Middle frontal gyrus (tissue), 1 donor: ENCODE data around the gene TNPO1.
"Not testable (repeated sequence)": the region's sequence is repeated elsewhere in the genome, so short reads cannot be mapped to it uniquely, and the experiment has no call there.

Experiments used
- DNase-seq: peaks from one replicate; pipeline ENCODE4 v3.0.0-alpha.2; 2015; ENCODE audit warnings: low spot score; ENCODE audit errors: extremely low spot score

Gene TNPO1

DNA sequence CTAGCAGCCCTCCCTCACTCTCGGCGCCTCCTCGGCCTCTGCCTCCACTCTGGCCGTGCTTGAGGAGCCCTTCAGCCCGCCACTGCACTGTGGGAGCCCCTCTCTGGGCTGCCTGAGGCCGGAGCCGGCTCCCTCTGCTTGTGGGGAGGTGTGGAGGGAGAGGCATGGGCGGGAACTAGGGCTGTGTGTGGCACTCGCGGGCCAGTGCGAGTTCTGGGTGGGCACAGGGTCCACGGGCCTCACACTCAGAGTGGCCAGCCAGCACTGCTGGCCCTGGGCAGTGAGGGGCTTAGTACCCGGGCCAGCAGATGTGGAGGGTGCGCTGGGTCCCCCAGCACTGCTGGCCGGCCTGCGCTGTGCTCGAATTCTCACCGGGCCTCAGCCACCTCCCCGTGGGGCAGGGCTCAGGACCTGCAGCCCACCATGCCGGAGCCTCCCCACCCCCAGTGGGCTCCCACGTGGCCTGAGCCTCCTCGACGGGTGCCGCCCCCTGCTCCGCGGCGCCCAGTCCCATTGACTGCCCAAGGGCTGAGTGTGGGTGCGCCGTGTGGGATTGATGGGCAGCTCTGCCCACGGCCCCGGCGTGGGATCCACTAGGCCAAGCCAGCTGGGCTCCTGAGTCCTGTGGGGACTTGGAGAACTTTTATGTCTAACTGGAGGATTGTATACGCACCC lies 109.0 kb downstream of the TNPO1 start:
- no peak for DNase-seq

DNA sequence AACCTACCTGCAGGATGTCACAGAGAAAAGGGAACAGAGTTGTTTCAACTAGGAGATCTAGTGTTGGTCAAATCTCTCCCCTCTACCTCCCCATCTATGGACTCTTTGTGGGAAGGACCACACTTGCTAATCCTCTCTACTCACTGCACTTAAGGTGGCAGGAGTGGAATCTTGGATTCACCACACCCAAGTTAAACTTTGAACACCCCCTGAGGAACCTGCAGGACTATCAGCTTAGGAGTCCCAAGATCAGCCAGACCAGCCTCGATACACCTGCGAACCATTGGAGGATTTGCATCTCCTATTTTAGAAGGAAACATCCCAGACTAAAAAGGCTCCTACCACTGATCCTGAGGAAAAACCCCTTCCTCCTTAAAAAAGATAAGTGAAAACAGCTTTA lies 116.2 kb downstream of the TNPO1 start:
- DNase-seq: not testable (repeated sequence)

DNA sequence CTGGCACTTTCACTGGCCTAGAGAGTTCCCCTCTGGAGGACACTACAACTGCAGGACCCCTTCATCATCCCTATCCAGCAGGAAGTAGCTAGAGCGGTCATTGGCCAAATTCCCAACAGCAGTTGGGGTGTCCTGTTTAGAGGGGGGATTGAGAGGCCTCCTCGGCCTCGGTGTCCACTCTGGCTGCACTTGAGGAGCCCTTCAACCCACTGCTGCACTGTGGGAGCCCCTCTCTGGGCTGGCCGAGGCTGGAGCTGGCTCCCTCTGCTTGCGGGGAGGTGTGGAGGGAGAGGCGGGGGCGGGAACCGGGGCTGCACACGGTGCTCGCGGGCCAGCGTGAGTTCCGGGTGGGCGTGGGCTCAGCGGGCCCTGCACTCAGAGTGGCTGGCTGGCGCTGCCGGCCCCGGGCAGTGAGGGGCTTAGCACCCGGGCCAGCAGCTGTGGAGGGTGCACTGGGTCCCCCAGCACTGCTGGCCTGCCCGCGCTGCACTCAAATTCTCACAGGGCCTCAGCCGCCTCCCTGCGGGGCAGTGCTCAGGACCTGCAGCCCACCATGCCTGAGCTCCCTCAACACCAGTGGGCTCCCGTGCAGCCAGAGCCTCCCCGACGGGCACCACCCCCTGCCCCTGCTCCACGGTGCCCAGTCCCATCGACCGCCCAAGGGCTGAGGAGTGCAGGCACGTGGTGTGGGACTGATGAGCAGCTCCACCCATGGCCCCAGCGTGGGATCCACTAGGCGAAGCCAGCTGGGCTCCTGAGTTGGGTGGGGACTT lies 118.7 kb downstream of the TNPO1 start:
- DNase-seq: not testable (repeated sequence)

DNA sequence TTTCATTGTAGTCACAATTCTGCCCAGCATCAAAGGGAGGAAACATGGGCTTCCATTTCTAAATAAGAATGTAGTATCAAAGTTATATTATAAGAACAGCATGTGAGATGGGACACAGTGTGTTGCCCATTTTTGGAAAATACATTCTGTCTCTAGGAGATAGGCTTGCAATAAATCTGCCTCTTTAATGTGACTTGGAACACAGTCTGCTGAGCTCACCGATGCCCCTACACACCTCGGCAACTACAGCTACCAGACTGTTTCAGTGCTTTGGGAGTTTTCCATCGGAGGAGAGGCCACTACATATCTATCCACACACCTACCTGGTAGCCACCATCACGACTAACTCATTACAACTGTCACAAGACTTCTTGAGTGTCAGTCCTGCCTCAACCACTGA lies 120.4 kb downstream of the TNPO1 start:
- no peak for DNase-seq

DNA sequence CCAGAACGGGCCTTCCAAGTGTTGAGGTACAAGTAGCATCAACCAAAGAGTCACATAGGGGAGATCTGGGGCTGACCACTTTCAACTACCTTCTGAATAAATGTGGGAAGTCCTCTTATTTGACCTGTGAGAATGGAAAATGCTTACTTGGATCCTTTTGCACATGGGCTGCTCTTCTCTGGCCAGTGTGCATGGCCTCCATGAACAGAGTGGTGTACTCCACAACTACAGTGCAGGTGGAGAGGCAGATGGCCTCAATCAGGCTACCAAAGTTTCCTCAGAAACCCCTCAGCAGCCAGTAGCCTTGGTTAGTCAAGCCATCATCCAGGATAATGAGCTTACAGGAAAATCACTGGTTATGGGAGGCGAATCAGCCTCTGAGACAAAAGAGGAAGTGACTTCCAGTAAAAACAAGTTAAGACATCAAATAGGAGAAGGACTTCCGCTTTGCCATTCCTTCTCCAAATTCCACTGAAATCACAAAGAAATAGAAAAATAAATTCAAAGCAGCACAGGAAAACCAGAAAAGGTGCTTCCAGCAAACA lies 121.1 kb downstream of the TNPO1 start:
- DNase-seq: no peak

DNA sequence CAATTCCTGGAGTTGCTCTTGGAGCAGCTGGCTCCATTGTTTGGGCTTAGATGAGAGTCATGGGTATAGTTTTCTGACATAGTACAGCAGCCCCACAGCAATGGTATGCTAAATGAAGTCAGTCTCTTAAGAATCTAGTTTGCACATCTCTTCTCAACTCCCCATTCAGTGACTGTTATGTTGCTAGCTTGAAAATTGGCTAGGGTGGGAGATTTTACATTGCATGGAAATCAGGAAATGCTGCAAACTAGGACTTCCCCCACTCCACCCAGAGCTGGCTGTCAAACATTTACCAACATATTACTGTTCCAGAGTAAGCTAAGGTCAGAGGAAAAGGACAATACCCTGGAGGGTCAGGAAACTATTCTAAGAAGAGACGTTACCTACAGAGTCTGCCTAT lies 121.7 kb downstream of the TNPO1 start:
- no peak for DNase-seq

DNA sequence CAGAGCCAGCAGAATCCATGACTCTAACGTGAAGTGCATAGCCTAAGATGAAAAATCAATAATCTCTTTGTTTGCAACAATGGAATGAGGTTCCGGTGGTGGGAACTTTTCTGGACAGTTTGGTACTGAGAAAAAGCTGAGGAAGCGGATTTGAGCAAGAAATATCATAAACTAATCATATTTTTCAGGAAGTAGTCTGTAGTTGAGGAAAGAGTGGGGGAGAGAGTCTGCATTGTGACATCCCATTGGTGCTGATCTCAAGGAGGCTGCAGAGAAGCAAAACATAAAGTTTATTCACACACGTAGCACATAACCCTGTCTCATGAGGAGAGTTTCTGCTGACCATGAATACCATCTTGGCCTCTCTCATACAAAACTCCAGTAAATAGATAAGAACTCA lies 123.6 kb downstream of the TNPO1 start:
- no peak for DNase-seq

DNA sequence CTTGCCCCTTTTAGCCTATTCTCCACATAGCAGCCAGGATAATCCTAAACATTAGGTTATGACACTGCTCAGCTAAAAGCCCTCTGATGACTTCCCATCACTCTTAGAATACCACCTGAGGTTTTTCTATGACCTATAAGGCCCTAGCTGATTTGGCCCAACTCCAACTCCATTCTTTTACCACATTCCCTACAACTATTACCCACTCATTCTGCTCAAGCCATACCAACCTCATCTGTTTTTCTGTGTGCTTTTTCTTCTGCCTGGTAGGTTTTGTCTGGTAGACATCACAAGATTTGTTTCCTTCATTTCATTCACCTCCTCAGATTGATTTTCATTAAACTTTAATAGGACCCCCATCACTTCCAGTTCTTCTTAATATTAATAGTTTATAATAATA lies 126.8 kb downstream of the TNPO1 start:
- DNase-seq: no peak

DNA sequence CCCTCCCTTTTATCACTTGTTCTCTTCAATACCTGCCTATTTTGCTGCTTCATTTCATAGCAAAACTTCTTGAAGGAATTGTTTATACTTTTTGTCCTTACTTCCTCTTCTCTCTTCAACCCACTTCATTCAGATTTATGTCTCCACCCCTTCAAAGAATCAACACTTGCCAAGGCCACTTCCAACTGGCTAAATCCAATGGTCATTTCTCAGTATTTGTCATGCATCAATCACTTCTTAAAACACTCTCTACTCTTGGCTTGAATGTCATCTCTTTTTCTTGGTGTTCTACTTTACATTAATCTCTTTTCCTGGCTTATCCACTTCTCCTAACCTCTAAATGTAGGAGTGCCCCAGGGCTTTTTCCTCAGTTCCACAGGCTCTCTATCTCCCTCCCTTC lies 131.0 kb downstream of the TNPO1 start:
- no peak for DNase-seq

DNA sequence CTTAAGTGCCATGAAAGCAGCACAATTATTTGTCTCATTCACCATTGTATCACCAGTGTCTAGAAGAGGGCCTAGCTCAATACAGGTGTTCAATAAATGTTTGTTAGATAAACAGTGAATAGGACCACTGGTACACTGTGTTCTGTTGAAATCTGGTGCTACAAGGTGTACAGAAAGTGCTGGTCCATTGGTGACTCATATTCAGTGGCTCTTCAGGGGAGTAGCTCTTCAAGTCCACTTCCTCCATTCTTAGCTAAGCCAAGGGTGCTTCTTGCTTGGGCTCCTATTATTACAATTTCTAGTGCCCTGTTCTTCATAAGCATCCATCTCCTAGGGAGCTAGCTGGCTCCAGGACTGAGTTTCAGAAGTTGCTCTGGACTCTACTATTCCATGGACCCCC lies 133.0 kb downstream of the TNPO1 start:
- DNase-seq: no peak

DNA sequence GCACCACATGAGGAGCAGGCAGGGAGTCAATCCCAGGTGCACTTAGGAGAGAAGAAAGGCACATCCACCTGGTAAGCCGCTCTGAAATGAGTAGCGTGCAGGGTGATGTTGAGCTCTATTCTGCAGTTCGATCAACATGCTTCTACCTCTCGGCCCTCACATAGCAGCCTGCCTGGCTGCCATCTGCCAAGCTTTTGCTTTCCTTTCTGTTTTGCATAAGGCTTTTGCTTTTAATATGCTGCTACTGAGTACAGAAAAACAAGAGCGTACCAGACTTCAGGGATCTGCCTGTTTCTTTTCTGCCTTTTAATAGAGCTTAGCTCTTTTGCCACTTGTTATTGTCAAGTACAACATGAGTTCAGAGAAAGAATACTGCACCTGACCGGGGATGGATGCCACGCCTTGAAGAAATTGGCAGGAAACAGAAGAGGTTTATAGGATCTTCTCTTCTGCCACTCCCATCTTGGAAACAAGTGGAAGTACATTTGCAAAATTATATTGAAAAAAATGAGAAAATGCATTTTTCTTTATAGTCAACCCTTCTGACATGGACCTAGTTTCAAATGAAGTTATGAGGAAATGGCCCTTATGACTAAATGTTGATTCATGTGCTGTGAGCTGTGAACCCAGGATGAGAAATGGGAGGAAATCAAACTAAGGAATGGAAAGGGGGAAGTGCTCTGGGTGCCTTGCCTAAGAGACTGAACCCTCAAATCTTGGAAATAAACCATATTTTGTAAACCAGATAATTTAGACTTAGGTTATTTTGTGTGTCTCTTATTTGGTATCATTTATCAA lies 135.4 kb downstream of the TNPO1 start:
- no peak for DNase-seq

DNA sequence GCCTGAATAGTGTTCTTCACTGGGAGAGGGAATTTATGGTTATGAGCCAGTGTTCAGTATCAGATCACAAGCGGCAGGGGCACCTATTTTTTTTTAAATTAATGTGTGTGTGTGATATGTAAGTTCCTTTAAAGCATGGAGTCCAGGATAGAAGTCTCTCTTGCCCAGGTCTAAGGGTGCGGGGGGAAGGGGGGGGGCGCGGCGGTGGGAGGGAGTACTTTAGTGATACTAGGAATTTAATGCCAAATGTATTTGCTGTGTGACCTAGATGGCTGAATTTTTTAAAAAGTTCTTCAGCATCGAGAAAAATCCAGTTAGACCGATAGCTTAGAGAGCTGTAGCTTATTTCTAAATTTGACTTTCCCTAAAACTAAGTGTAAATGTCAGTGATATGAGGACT lies 137.9 kb downstream of the TNPO1 start:
- no peak for DNase-seq

DNA sequence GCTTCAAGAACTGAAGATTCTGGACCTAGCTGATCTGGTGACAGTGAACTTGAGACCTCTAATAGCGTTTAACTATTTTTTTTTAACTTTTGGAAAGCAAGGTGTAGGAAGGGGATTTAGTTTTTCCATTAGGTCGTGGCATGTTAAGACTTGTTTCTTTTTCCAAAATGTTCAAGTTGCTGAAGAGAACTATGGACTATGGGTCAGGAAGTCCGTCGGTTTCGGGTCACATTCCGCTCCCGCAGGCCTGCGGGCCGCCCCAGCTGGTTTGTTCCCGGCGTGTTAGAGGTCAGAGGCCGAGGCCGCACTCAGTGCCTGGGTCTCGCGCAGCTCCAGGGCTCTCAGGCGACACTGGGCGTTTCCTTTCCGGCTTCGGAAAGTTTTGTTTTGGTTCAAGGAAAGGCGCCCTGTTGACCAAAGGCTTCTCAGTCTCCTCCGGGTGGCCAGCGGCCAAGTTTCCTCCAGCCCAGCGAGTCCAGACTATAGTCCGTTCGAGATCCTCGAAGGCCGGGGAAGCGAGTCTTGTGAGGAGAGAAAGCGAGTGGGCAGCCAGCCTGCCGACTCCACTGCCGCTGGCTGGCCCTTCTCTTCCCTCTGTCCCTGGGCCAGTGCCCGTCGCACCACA lies 138.8 kb downstream of the TNPO1 start:
- no peak for DNase-seq

DNA sequence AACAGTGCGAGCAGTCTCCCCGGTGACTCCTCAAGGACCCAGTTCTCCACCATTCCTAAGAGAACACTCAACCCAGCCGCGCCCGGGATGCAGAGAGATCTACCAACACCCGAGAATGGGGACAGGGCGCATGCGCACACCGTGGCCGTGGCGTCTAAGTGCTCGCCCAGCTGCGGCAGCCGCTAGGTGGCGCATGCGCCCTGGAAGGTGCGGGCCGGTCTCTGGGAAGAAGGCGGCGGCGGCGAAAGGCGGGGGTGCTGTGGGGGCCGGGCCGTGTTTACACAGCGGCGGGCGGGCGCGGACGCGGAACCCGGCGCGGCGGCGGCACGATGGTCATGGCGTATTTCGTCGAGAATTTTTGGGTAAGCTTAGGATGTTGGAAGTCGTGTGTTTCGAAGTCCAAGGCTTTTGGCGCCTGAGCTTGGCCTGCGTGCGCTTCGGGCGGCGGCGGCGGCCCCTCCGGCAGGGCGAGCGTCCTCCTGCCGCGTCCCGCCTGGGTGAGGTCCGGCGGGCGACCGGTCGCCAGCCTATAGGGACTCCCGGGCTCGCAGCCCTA lies 139.4 kb downstream of the TNPO1 start, which contains the start of gene FCHO2:
Gene FCHO2 (plus strand): TSS at position 274 of the 556 bp plus-strand sequence. CDS start 56 bp downstream, at position 330.
- DNase-seq: peak; percentile 98

DNA sequence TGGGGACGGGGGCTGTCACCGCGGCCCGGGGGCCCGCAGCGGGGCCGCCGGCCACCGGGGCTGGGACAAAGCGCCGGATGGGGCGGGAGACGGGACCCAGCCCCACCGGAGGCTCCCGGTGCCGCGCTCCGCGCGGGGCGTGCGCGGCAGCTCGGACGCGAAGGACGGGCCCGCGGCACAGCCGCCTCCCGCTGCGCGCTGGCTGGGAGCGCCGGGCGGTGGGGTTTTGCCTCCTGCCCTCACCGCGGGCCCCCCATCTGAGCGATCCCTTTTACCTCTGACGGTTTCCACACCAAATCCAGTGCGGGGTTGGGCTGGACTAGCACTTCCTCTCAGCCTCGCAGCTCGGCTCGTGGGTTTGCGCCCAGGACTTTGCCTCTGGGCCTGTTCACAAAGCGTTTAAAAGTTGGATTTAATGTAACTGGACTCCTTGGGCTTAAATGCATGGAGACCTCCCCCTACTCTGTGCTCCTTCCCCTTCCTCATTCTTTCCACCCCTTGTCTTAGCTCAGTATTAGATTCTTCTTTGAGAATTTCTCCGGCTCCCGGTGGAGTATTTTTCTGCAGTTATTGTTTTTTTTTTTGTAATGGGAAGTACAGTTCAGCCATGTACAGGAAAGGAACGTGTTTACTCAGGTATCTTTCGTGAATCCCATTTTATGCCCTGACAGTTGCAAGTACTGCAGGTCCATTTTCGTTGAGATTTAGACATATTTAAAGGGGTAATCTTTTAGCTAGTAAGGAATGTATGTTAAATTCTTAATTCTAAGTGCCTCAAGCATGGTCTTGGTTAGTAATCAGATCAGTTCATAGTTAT lies 140.1 kb downstream of the TNPO1 start:
- no peak for DNase-seq

DNA sequence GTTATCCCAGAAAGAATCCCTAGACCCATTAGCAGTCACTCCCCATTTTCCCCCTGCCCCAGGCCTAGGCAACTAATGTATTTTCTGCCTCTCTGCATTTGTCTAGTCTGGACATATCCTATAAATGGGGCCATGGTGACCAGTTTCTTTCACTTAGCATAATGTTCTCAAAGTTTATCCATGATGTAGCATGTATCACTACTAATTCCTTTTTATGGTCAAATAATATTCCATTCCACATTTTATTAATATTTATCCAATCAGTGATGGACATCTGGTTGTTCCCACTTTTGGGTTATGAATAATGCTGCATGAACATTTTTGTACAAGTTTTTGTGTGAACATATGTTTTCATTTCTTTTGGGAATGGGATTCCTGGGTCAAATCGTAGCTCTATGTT lies 140.9 kb downstream of the TNPO1 start:
- no peak for DNase-seq

DNA sequence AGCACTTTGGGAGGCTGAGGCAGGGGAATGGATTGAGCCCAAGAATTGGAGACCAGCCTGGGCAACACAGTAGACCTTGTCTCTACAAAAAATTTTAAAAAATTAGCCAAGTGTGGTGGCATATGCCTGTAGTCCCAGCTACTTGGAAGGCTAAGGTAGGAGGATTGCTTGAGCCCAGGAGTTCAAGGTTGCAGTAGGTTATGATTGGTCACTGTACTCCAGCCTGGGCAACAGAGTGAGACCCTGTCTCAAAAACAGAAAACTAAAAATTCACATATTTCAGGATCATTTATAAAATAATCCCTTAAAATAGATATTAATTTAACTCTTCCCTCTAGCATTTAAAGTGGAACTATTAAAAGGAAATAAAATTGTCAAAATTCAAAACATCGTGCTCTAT lies 142.8 kb downstream of the TNPO1 start:
- DNase-seq: no peak
